GM13976 (cell line): ENCODE measurements around the gene FAM171A1.

Source experiments
- DNase-seq: peaks from one replicate; pipeline ENCODE4 v3.0.0; 2012; ENCODE audit warnings: low spot score
- CTCF ChIP-seq: IDR thresholded peaks from 2 replicates; pipeline ENCODE4 v1.5.1; 2012; ENCODE audit warnings: borderline replicate concordance, mild to moderate bottlenecking; ENCODE audit not compliant: insufficient read depth; ENCODE audit errors: extremely low read depth, missing control alignments, control extremely low read depth
- in situ Hi-C: fragments of 300-500 bp; cut with MboI; formaldehyde crosslinking; loops from one replicate; pipeline ENCODE4 v1.12.0; 2022; ENCODE audit warnings: low sequenced_read_pairs, mixed read lengths, inconsistent platforms; ENCODE audit not compliant: unreplicated experiment

FAM171A1 gene

GRCh38 chr10:15242261-15242840 lies 128.7 kb downstream of the FAM171A1 start:
- no peak for DNase-seq
- in situ Hi-C loops = no loop called here
- TF ChIP-seq CTCF = no peak

GRCh38 chr10:15241306-15241705 lies 129.8 kb downstream of the FAM171A1 start:
- in situ Hi-C loops = no loop called here

GRCh38 chr10:15238555-15239335 lies 132.3 kb downstream of the FAM171A1 start:
- no peak for DNase-seq
- in situ Hi-C loops = no loop called here
- TF ChIP-seq CTCF = no peak

More at GRCh38 chr10:15241306-15241705, 129.8 kb downstream of the FAM171A1 start:
- no peak for DNase-seq
- TF ChIP-seq CTCF = no peak

- in situ Hi-C loops = no loop called here
- no peak for TF ChIP-seq CTCF
- DNase-seq = no peak
These were observed 133.7 kb downstream of the FAM171A1 start for GRCh38 chr10:15237351-15237750.

- DNase-seq = no peak
- in situ Hi-C loops = no loop called here
- no peak for TF ChIP-seq CTCF
These were observed 134.7 kb downstream of the FAM171A1 start for GRCh38 chr10:15236340-15236739.

- no peak for TF ChIP-seq CTCF
- no peak for DNase-seq
These were observed 138.8 kb downstream of the FAM171A1 start for GRCh38 chr10:15232279-15232678.

More at GRCh38 chr10:15232279-15232678, 138.8 kb downstream of the FAM171A1 start:
- in situ Hi-C loops = no loop called here
